Measurements from ENCODE around the gene CCDC136.

DNA sequence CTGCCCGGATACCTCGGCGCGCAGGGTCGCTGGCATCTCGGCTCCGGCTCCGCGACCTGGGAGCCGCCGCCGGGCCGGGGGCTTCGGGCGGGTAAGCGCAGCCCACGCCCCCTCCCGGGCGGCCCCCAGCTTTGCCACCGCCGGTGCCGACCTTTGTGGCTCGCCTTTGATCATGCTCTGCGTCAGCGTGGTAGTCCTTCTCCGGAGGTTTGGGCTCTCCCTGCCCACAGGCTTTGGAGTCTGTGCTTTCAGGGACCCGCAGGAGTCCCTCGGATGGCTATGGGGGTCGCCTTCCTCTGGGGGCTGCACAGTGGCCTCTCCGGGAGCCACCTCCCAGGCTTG lies 78.1 kb downstream of the CCDC136 start:
- no peak for TF ChIP-seq GLIS3 (CRISPR knock-in tag; IDR thresholded peaks at IDR 0.05)
- TF ChIP-seq ZFP3 (CRISPR knock-in tag; IDR thresholded peaks at IDR 0.05) = no peak

Data from SK-N-SH treated with all-trans-retinoic acid at 6 μM for 48 hours (cell line).